SU-DHL-6 (cell line): ENCODE measurements around the gene OGDHL.

Experiments
- CTCF ChIP-seq: fragments of 200-600 bp; sonication (generic); IDR thresholded peaks from one replicate; pipeline ENCODE4 v1.5.1; 2017; ENCODE audit warnings: antibody characterized with exemption, mild to moderate bottlenecking, low read length, moderate library complexity; ENCODE audit not compliant: insufficient read depth, poor library complexity, severe bottlenecking
- EZH2phosphoT487 ChIP-seq: fragments of 200-600 bp; sonication (generic), shearing (Covaris generic); conservative IDR thresholded peaks from 2 replicates; pipeline ENCODE4 v1.6.1; 2018; ENCODE audit warnings: mild to moderate bottlenecking, antibody characterized with exemption, low read length, moderate library complexity, mixed read lengths

DNA sequence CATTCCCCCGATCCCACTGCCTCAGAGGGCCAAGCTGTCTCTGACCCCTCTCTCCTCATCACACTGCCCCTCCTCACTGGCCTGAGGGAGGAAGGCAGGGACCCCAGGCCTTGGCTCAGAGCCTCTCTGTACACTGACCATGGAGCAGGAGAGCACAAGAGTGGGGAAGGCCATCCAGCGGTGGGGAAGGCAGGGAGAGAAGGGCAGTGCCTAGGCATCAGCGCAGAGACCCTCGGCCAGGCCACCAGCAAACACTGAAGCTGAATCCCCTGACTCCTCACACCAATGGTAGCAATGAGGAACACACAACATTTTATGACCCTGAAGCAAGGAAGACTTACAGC lies 14.8 kb downstream of the OGDHL start:
- no peak for TF ChIP-seq CTCF
- no peak for TF ChIP-seq EZH2phosphoT487
